GM12878 (cell line): ENCODE measurements around the gene NEURL3. TPM values are rescaled to one million over a fixed set of nuclear protein-coding genes. Genes with fewer than 3 reads are reported as not detected.

Source experiments
- ATAC-seq: fragments of 200-7000 bp; cut with Tn5 transposase; 3 replicates; pipeline ENCODE4 v1.9.1; 2020; ENCODE audit warnings: mild to moderate bottlenecking, moderate library complexity
- BruUV-seq: library from RNA; stranded (reverse); fragments of 400-500 nt; replicated peaks from 2 replicates; lab custom pipeline; 2021; lab: Mats Ljungman, UMichigan
- CTCF ChIA-PET: fragments of 300-600 bp; sonication (Branson Sonifier 250); formaldehyde crosslinking; extraction: SDS; loops from one replicate; lab custom pipeline; 2021; ENCODE audit warnings: inconsistent platforms; lab: Yijun Ruan, JAX
- POLR2A ChIA-PET: fragments of 350-600 bp; formaldehyde crosslinking; extraction: SDS; loops from one replicate; lab custom pipeline; 2021; ENCODE audit warnings: inconsistent platforms; lab: Charles Lee
- RAD21 ChIA-PET: fragments of 300-600 bp; sonication (Branson Sonifier 250); formaldehyde crosslinking; loops from one replicate; lab custom pipeline; 2023; ENCODE audit warnings: antibody characterized with exemption; ENCODE audit not compliant: unreplicated experiment; lab: Charles Lee
- SMC1A ChIA-PET: fragments of 300-600 bp; sonication (Branson Sonifier 250); formaldehyde crosslinking; loops from one replicate; lab custom pipeline; 2023; ENCODE audit not compliant: unreplicated experiment, uncharacterized antibody; lab: Charles Lee
- DNase-seq: peaks from one replicate; pipeline ENCODE4 v3.0.0-alpha.2; 2011; ENCODE audit warnings: low read depth, low spot score
- FAIRE-seq: peaks from 3 replicates; lab custom pipeline; 2011; peaks lifted over from hg19 to GRCh38; lab: Jason Lieb, UNC
- H2AFZ ChIP-seq: 2 replicates; pipeline ENCODE4 v1.6.0; 2011; ENCODE audit warnings: low read depth, low read length, control low read depth; ENCODE audit not compliant: control insufficient read depth
- H3K27ac ChIP-seq: 2 replicates; pipeline ENCODE4 v1.5.1; 2011; ENCODE audit warnings: control low read depth; ENCODE audit not compliant: control insufficient read depth, insufficient read depth
- H3K27me3 ChIP-seq, 2 experiments: replicated peaks in 1 of 2; 2 replicates each; pipeline versions ENCODE4 v1.6.0 to v1.6.1; 2011; ENCODE audit warnings: low read length in 1 of 2; ENCODE audit not compliant: control insufficient read depth in 2 of 2, insufficient read depth in 2 of 2
- H3K36me3 ChIP-seq, 2 experiments: 2 replicates each; pipeline ENCODE4 v1.5.1; 2011; ENCODE audit warnings: low read length in 1 of 2; ENCODE audit not compliant: control insufficient read depth in 2 of 2, insufficient read depth in 2 of 2
- H3K4me1 ChIP-seq: 2 replicates; pipeline ENCODE4 v1.6.1; 2011; ENCODE audit warnings: mild to moderate bottlenecking, low read length, moderate library complexity, mixed read lengths; ENCODE audit not compliant: control insufficient read depth, insufficient read depth
- H3K4me2 ChIP-seq: 2 replicates; pipeline ENCODE4 v1.6.0; 2011; ENCODE audit warnings: control low read depth; ENCODE audit not compliant: control insufficient read depth, insufficient read depth
- H3K4me3 ChIP-seq: fragments of 200-600 bp; sonication (generic); 2 replicates; pipeline ENCODE4 v1.5.1; 2016
- H3K79me2 ChIP-seq: 2 replicates; pipeline ENCODE4 v1.6.0; 2011; ENCODE audit warnings: low read length; ENCODE audit not compliant: control insufficient read depth, insufficient read depth
- H3K9ac ChIP-seq: 2 replicates; pipeline ENCODE4 v1.8.0; 2011; ENCODE audit warnings: low read length, control low read depth, mixed read lengths; ENCODE audit not compliant: control insufficient read depth, insufficient read depth
- H3K9me3 ChIP-seq: replicated peaks from 3 replicates; pipeline ENCODE4 v1.5.1; 2011; ENCODE audit warnings: mild to moderate bottlenecking, low read length; ENCODE audit not compliant: control insufficient read depth, insufficient read depth
- H4K20me1 ChIP-seq: 2 replicates; pipeline ENCODE4 v1.6.0; 2011; ENCODE audit not compliant: control insufficient read depth, insufficient read depth
- EZH2 ChIP-seq: IDR thresholded peaks from 2 replicates; pipeline ENCODE4 v1.6.1; 2012; ENCODE audit warnings: low read depth, mild to moderate bottlenecking, control low read depth, inconsistent platforms, low read length, borderline replicate concordance; ENCODE audit not compliant: control insufficient read depth
- GATAD2B ChIP-seq: fragments of 450-650 bp; conservative IDR thresholded peaks from 2 replicates; pipeline ENCODE4 v1.6.1; 2017; ENCODE audit warnings: low read depth, mild to moderate bottlenecking, moderate library complexity
- HDAC2 ChIP-seq: fragments of 200-600 bp; sonication (generic); IDR thresholded peaks from 2 replicates; pipeline ENCODE4 v1.6.1; 2017
- MEF2A ChIP-seq: IDR thresholded peaks from 2 replicates; pipeline ENCODE4 v1.6.1; 2011; ENCODE audit warnings: low read depth, mild to moderate bottlenecking, low read length, moderate library complexity; ENCODE audit not compliant: insufficient read depth
- NFYA ChIP-seq: IDR thresholded peaks from 2 replicates; pipeline ENCODE4 v1.6.1; 2011; ENCODE audit warnings: low read depth, mild to moderate bottlenecking, low read length, improper control_type of control experiment, borderline replicate concordance
- POLR2A ChIP-seq: IDR thresholded peaks from 2 replicates; pipeline ENCODE4 v1.6.1; 2011; ENCODE audit warnings: low read depth, mild to moderate bottlenecking, low read length
- POLR2AphosphoS5 ChIP-seq: IDR thresholded peaks from 2 replicates; pipeline ENCODE4 v1.6.1; 2011; ENCODE audit warnings: mild to moderate bottlenecking, low read length, inconsistent platforms
- RB1 ChIP-seq: fragments of 450-650 bp; formaldehyde crosslinking; IDR thresholded peaks from 2 replicates; pipeline ENCODE4 v1.6.1; 2017; ENCODE audit warnings: mild to moderate bottlenecking, borderline replicate concordance
- SIX5 ChIP-seq: IDR thresholded peaks from 2 replicates; pipeline ENCODE4 v1.6.1; 2011; ENCODE audit warnings: mild to moderate bottlenecking, low read depth, low read length, moderate library complexity; ENCODE audit not compliant: severe bottlenecking
- SPI1 ChIP-seq: IDR thresholded peaks from 2 replicates; pipeline ENCODE4 v1.6.1; 2011; ENCODE audit warnings: low read depth, mild to moderate bottlenecking, low read length, moderate library complexity, borderline replicate concordance; ENCODE audit not compliant: insufficient read depth
- YBX1 ChIP-seq: fragments of 450-650 bp; IDR thresholded peaks from 2 replicates; pipeline ENCODE4 v1.6.1; 2016; ENCODE audit warnings: antibody characterized with exemption
- WGBS: methylation state at CpG from one replicate; pipeline ENCODE4 v1.1.6; 2016; ENCODE audit warnings: low lambda C conversion rate; ENCODE audit not compliant: insufficient replicate concordance, insufficient coverage; ENCODE audit errors: missing lambda C conversion rate; 5-methylcytosine and 5-hydroxymethylcytosine counted together
- in situ Hi-C: fragments of 300-500 bp; cut with MboI; formaldehyde crosslinking; loops from 9 replicates; pipeline ENCODE4 v1.14.3; 2018; ENCODE audit warnings: mixed read lengths
- intact Hi-C: fragments of 100-400 bp; cut with micrococcal nuclease; formaldehyde crosslinking; loops from one replicate; pipeline ENCODE4 v1.14.2; 2022; ENCODE audit not compliant: unreplicated experiment
- polyA plus RNA-seq, 11 experiments: library from polyadenylated mRNA; depleted of rRNA in 4 of 11; unstranded in 6 of 11; stranded (reverse) in 5 of 11; fragments of >200 nt; fragmentation: Nextera tagmentation in 4 of 11; fragmentation: Illumina TruSeq in 1 of 11; extraction: Ambion mirVana in 4 of 11; extraction: Trizol in 1 of 11; gene quantifications; 1 replicate in 1 of 11; 2 replicates in 10 of 11; pipeline versions ENCODE4 v1.2.1 to v1.2.3, GENCODE V29; 2011 to 2016; ENCODE audit warnings: inconsistent platforms in 2 of 11, missing spikeins in 2 of 11, low read depth in 1 of 11
- total RNA-seq, 4 experiments: library from RNA; depleted of rRNA in 3 of 4; stranded (reverse); fragments of >200 nt in 3 of 4; fragmentation: Illumina TruSeq in 1 of 4; extraction: Trizol in 1 of 4; gene quantifications; 2 replicates each; pipeline versions ENCODE4 v1.2.1 to v1.2.3, GENCODE V29; 2013 to 2021
- TF ChIP-seq, protein P1 (sequence below): IDR thresholded peaks from 2 replicates; pipeline ENCODE4 v1.6.1; 2012; ENCODE audit warnings: improper control_type of control experiment, low read depth, low read length; ENCODE audit not compliant: insufficient replicate concordance

NEURL3 gene
- total and polyA plus RNA-seq, 10 of the 15 experiments (the other 5 are each of a cell fraction or from before 2014, with no cell fraction given): 0.03 to 6.3 (median 0.47) TPM

DNA sequence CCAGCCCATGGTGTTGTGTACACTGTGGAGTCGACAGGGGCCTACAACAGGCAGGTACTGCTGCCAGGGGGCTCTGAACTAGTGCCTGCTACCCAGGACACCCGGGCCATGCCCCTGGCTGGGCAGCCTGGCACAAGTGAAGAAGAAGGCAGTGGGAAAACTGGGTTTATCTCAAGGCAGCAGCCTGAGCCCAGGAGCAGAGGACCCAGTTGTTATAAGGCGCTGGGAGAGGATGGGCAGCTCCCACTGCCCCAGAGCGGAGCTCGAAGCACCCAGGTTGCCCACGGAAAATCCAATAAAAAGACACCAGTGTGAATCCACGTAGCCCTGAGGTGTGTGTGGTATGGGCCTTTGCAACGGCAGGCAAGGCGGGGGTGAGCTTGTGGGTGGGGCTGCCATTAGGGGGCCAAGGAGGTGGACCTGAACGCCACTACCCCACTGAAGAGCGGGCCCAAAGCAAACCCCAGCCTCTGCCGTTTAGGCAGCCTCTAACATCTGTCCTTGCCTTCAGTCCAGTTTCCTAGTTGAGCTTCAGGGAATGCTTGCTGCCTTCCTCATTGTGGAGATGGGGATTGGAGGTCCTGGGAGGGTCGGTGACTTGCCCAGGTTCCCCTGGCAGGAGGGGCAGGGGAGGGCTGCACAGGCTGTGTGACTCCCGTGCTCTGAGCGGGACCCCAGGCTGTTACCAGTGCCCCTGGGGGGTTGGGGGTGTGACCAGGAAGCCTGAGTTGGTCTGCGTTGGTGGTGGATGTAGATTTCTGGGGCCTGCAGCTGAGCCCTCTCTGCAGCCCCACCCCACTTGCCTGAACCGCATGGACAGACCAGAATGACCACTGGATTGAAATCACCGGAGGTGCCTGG, 47.4 kb upstream of the NEURL3 start:
- peaks cover 10 to 35% of the 10 kb centered on the region in 2 experiments; a peak in 3 of 4 replicates for H3K36me3 ChIP-seq
- SMC1A ChIA-PET: interaction anchor here (1.0 to 2.8 kb wide), 3 partner anchors 13 to 145 kb away, joined by 3 to 21 read pairs (median 12); no protein-coding TSS in a partner anchor
- WGBS: 61% methylated on average over 18 of the region's 18 CpGs
- RAD21 ChIA-PET: interaction anchor here (1.1 to 5.4 kb wide), 4 partner anchors 15 to 148 kb away, joined by 3 to 56 read pairs (median 10); no protein-coding TSS in a partner anchor
- no peak overlapping the region for H3K4me3 ChIP-seq
- ATAC-seq (peak; percentile 2), FAIRE-seq (no peak), DNase-seq (no peak)
- POLR2A ChIA-PET: interaction anchor here (1.2 kb wide), 1 partner anchor 13 kb away, joined by 3 read pairs; no protein-coding TSS in a partner anchor
- TF ChIP-seq EZH2: no peak
- no peak for TF ChIP-seq YBX1
- no peak for TF ChIP-seq SIX5
- TF ChIP-seq POLR2A: peak; percentile 54; the same call in 1 of the 2 replicates
- no peak for TF ChIP-seq RB1
- TF ChIP-seq, protein P1, sequence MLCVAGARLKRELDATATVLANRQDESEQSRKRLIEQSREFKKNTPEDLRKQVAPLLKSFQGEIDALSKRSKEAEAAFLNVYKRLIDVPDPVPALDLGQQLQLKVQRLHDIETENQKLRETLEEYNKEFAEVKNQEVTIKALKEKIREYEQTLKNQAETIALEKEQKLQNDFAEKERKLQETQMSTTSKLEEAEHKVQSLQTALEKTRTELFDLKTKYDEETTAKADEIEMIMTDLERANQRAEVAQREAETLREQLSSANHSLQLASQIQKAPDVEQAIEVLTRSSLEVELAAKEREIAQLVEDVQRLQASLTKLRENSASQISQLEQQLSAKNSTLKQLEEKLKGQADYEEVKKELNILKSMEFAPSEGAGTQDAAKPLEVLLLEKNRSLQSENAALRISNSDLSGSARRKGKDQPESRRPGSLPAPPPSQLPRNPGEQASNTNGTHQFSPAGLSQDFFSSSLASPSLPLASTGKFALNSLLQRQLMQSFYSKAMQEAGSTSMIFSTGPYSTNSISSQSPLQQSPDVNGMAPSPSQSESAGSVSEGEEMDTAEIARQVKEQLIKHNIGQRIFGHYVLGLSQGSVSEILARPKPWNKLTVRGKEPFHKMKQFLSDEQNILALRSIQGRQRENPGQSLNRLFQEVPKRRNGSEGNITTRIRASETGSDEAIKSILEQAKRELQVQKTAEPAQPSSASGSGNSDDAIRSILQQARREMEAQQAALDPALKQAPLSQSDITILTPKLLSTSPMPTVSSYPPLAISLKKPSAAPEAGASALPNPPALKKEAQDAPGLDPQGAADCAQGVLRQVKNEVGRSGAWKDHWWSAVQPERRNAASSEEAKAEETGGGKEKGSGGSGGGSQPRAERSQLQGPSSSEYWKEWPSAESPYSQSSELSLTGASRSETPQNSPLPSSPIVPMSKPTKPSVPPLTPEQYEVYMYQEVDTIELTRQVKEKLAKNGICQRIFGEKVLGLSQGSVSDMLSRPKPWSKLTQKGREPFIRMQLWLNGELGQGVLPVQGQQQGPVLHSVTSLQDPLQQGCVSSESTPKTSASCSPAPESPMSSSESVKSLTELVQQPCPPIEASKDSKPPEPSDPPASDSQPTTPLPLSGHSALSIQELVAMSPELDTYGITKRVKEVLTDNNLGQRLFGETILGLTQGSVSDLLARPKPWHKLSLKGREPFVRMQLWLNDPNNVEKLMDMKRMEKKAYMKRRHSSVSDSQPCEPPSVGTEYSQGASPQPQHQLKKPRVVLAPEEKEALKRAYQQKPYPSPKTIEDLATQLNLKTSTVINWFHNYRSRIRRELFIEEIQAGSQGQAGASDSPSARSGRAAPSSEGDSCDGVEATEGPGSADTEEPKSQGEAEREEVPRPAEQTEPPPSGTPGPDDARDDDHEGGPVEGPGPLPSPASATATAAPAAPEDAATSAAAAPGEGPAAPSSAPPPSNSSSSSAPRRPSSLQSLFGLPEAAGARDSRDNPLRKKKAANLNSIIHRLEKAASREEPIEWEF: no peak
- TF ChIP-seq POLR2AphosphoS5: peak; percentile 25; the same call in 1 of the 2 replicates
- no peak for TF ChIP-seq NFYA
- TF ChIP-seq SPI1: no peak
- TF ChIP-seq GATAD2B: no peak
- no peak for TF ChIP-seq MEF2A
- TF ChIP-seq HDAC2: no peak
- intact Hi-C loops (no loop called here), in situ Hi-C loops (no loop called here)
- no peaks in the 10 kb centered on the region for H3K4me1 ChIP-seq
- H3K27ac ChIP-seq: no peak overlapping the region
- no peaks in the 10 kb centered on the region; the same call in 1 of the 2 replicates for H4K20me1 ChIP-seq
- H3K9me3 ChIP-seq: no peaks in the 10 kb centered on the region
- no TSS peak for BruUV-seq
- H3K4me2 ChIP-seq: no peak overlapping the region
- CTCF ChIA-PET: interaction anchor here (2.1 to 5.9 kb wide), 4 partner anchors 13 to 48 kb away, joined by 5 to 64 read pairs (median 42); partner anchors contain the start of gene ARID5A
- H3K27me3 ChIP-seq: no peaks in the 10 kb centered on the region
- H2AFZ ChIP-seq: no peak overlapping the region
- no peak overlapping the region for H3K9ac ChIP-seq
- H3K79me2 ChIP-seq: no peaks in the 10 kb centered on the region
